Activated B cell treated with CpG ODN at 0.5 μM for 24 hours (primary cell): Measurements from ENCODE around the gene TPX2. TPM values are rescaled to one million over a fixed set of nuclear protein-coding genes. Genes with fewer than 3 reads are reported as not detected.

Experiments used
- ATAC-seq: fragments of 200-7000 bp; cut with Tn5 transposase; one replicate; pipeline ENCODE4 v1.10.0; 2021; ENCODE audit warnings: low read depth, mild to moderate bottlenecking, moderate library complexity
- CTCF ChIA-PET: fragments of 350-600 bp; sonication (Branson Sonifier 250); formaldehyde crosslinking; loops from one replicate; lab custom pipeline; 2021; ENCODE audit warnings: antibody characterized with exemption; lab: Charles Lee
- POLR2A ChIA-PET: fragments of 350-600 bp; sonication (Branson Sonifier 250); formaldehyde crosslinking; loops from one replicate; lab custom pipeline; 2021; ENCODE audit warnings: antibody characterized with exemption; lab: Charles Lee
- DNase-seq: peaks from one replicate; pipeline ENCODE4 v3.0.0; 2022
- H3K27ac Mint-ChIP-seq: one replicate; pipeline ENCODE4 v1.8.0; 2020; ENCODE audit warnings: mixed read lengths
- H3K27me3 Mint-ChIP-seq: one replicate; pipeline ENCODE4 v1.8.0; 2021; ENCODE audit warnings: mixed read lengths
- H3K36me3 Mint-ChIP-seq: one replicate; pipeline ENCODE4 v1.8.0; 2021; ENCODE audit warnings: low read depth, mixed read lengths
- H3K4me1 Mint-ChIP-seq: one replicate; pipeline ENCODE4 v1.8.0; 2021; ENCODE audit warnings: mixed read lengths
- H3K4me3 Mint-ChIP-seq: one replicate; pipeline ENCODE4 v1.8.0; 2020; ENCODE audit warnings: mild to moderate bottlenecking, mixed read lengths
- H3K9me3 Mint-ChIP-seq: one replicate; pipeline ENCODE4 v1.8.0; 2020; ENCODE audit warnings: mixed read lengths
- CTCF ChIP-seq: fragments of 200-600 bp; IDR thresholded peaks from one replicate; pipeline ENCODE4 v1.8.0; 2022; ENCODE audit warnings: antibody characterized with exemption, mild to moderate bottlenecking
- intact Hi-C: fragments of 100-400 bp; cut with micrococcal nuclease; formaldehyde crosslinking; loops from one replicate; pipeline ENCODE4 v1.15.1; 2024
- total RNA-seq: library from RNA; stranded (reverse); gene quantifications from 2 replicates; pipeline ENCODE4 v1.2.3, GENCODE V29; 2022

TPX2 gene
- total RNA-seq, 1 donor from 2014 or later: 2.8 TPM

GRCh38 chr20:31707258-31707615 is 31.9 kb upstream of the TPX2 start:
- ChIA-PET POLR2A (interaction anchor here (0.5 kb wide), 1 partner anchor 15 kb away, joined by 8 read pairs; the partner anchor contains the start of gene BCL2L1), CTCF (interaction anchor here (1.9 kb wide), 1 partner anchor 17 kb away, joined by 9 read pairs; no protein-coding TSS in a partner anchor)
- Mint-ChIP-seq H3K27me3 (no peaks in the 10 kb centered on the region), H3K4me1 (peaks cover 58% of the 10 kb centered on the region), H3K27ac (no peak overlapping the region), H3K36me3 (peaks cover 65% of the 10 kb centered on the region), H3K4me3 (no peak overlapping the region), H3K9me3 (no peaks in the 10 kb centered on the region)
- ATAC-seq (no peak), DNase-seq (no peak)
- intact Hi-C loops: loop anchor here (2.0 kb wide), 1 partner anchor 16 kb away; the partner anchor contains the start of gene BCL2L1
- TF ChIP-seq CTCF: no peak

DNA sequence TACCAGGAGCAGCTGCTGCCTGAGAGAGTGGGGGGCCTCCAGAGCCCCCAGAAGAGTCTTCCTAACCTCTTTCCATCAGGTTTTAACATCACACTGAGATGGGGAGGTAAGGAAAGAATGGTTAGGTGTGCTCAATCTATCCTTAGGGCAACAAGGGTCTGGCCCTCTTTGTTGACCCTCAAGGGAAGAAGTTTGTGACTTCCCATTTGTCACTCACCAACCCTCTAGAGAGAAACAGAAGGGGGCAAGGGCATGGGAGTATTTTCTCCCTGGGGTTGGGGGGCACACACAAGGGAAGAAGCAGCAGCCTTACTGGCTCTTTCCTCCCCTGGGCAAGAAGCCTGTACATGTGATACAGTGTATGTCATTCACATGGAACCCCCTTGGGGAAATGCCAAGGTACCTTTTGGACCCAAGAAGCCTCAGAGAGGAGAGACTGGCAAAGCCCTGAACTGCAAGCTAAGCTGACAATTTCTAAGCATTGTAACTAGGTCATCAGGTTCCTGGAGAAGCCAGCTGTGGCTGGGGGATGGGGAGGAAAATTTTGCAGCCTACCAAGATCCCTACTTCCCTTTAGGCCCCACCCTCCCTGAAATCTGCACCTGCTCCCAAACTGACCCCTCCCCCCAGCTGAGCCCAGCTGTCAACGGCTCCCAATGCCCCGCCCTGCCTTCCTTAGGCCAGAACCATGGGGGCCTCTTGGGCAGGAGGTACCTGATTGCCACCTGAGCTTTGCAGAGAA is 30.9 kb upstream of the TPX2 start:
- intact Hi-C loops: loop anchor here (2.0 kb wide), 1 partner anchor 15 kb away; the partner anchor contains the start of gene BCL2L1
- ChIA-PET POLR2A (interaction anchor here (0.6 to 1.1 kb wide), 2 partner anchors 46 to 188 kb away, joined by 3 to 4 read pairs; no protein-coding TSS in a partner anchor), CTCF (no interaction called here)
- no peak for TF ChIP-seq CTCF
- ATAC-seq (no peak), DNase-seq (no peak)
- Mint-ChIP-seq H3K36me3 (peaks cover 72% of the 10 kb centered on the region), H3K4me1 (peaks cover 64% of the 10 kb centered on the region), H3K4me3 (no peak overlapping the region), H3K9me3 (no peaks in the 10 kb centered on the region), H3K27ac (no peak overlapping the region), H3K27me3 (no peaks in the 10 kb centered on the region)

DNA sequence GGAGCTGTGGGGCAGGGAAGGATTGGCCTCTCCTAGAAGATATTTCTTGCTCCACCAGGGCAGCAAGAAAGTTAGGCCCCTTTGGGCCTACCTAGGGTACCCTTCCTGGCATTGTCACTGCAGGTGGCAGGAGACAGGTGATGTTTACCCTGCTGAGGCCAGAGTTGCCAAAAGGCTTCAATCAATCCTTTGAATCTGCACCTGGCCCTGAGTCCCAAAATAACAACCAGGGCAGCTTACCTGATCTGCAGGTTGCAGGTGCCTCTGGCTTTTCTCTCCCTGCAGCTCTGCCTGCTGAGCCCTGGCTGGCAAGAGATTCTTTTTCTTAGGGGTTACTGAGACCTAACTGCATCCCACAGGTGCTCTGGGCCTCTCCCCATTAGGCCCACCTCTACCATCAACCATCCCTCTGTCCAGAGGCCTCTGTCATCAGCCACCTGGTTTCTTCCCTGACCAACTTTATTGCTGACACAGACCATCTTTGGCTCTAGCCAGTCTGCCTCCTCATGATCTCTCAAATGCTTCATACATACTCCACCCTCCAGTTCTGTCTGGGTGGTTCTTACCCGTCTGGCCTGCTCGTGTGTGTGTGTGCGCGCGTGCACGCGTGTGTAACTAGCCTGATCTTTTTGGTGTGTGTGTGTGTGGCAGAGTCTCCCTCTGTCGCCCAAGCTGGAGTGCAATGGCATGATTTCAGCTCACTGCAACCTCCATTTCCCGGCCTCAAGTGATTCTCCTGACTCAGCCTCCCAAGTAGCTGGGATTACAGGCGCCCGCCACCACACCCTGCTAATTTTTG is 30.2 kb upstream of the TPX2 start:
- intact Hi-C loops: no loop called here
- Mint-ChIP-seq H3K27ac (peak overlapping the region; percentile 3), H3K4me1 (peaks cover 66% of the 10 kb centered on the region), H3K36me3 (peaks cover 78% of the 10 kb centered on the region), H3K4me3 (no peak overlapping the region), H3K9me3 (no peaks in the 10 kb centered on the region), H3K27me3 (no peaks in the 10 kb centered on the region)
- POLR2A ChIA-PET: interaction anchor here (1.1 kb wide), 1 partner anchor 47 kb away, joined by 4 read pairs; no protein-coding TSS in a partner anchor
- no peak for TF ChIP-seq CTCF
- ATAC-seq: no peak
- DNase-seq: no peak
- CTCF ChIA-PET: no interaction called here

DNA sequence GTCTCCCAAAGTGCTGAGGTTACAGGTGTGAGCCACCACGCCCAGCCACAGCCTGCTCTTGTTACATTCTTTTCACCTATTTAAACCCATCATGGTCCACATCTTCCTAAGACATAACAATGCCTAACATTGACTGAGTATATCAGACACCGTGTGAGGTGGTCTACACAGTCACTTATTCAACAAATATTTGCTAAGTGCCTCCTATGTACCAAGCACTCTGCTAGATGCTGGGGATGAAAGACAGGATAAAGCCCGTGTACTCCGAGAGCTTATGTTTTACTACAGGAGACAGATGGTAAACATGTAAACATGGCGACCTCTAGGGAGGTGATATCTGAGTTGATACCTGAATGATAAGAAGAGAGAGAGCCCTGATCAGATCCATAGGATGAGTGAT is 29.2 kb upstream of the TPX2 start:
- Mint-ChIP-seq H3K9me3 (no peaks in the 10 kb centered on the region), H3K4me3 (no peak overlapping the region), H3K36me3 (peaks cover 77% of the 10 kb centered on the region), H3K27me3 (no peaks in the 10 kb centered on the region), H3K27ac (peak overlapping the region; percentile 13), H3K4me1 (peaks cover 66% of the 10 kb centered on the region)
- ChIA-PET POLR2A (no interaction called here), CTCF (no interaction called here)
- intact Hi-C loops: no loop called here
- no peak for DNase-seq
- ATAC-seq: no peak
- TF ChIP-seq CTCF: no peak
